ENCODE results near the gene MYO15A. TPM values are rescaled to one million over a fixed set of nuclear protein-coding genes. Genes with fewer than 3 reads are reported as not detected.

Gene MYO15A
- total and polyA plus RNA-seq, 2 donors (not counting 1 experiment from before 2014, with no cell fraction given): 2.5 to 3.1 TPM

GRCh38 chr17:18115517-18115916, 7.0 kb downstream of the MYO15A start:
- Mint-ChIP-seq H3K4me3 (no peak overlapping the region), H3K27me3 (no peaks in the 10 kb centered on the region), H3K4me1 (no peaks in the 10 kb centered on the region), H3K27ac (no peak overlapping the region), H3K9me3 (ENCODE audit: insufficient read depth) (peaks cover 2% of the 10 kb centered on the region)
- H4K20me1 ChIP-seq (ENCODE audit: control insufficient read depth, insufficient read depth, low read length, poor library complexity, severe bottlenecking): no peaks in the 10 kb centered on the region
- H2AFZ ChIP-seq (ENCODE audit: insufficient read depth, low read depth, low read length, poor library complexity, severe bottlenecking): no peak overlapping the region
- ATAC-seq (ENCODE audit: low read depth): no peak
- POLR2A ChIA-PET: no interaction called here
- intact Hi-C loops (cut with micrococcal nuclease): no loop called here
- DNase-seq: no peak
- H3K27ac ChIP-seq (ENCODE audit: low read length in 2 of 2): no peak overlapping the region
- TF ChIP-seq CTCF (IDR thresholded peaks at IDR 0.05) (no peak), EZH2 (IDR thresholded peaks at IDR 0.05; ENCODE audit: borderline replicate concordance, insufficient read depth, low read depth, low read length, poor library complexity, severe bottlenecking) (no peak)
- CTCF ChIA-PET: no interaction called here
- no peak overlapping the region for H3K9ac ChIP-seq (ENCODE audit: low read length)
- H3K27me3 ChIP-seq (replicated peaks in 1 of 4; ENCODE audit: control extremely low read depth in 1 of 4, control insufficient read depth in 3 of 4, insufficient read depth in 4 of 4, low read length in 3 of 4): no peaks in the 10 kb centered on the region
- no peak overlapping the region for H3K4me3 ChIP-seq (ENCODE audit: control extremely low read depth in 1 of 5, extremely low read depth in 1 of 5, insufficient read depth in 1 of 5, low read depth in 2 of 5, low read length in 4 of 5)
- H3K36me3 ChIP-seq (replicated peaks in 1 of 2; ENCODE audit: control extremely low read depth in 1 of 2, control insufficient read depth in 1 of 2, extremely low read depth in 1 of 2, insufficient read depth in 2 of 2, low read length in 1 of 2): no peaks in the 10 kb centered on the region
- no peaks in the 10 kb centered on the region for H3K79me2 ChIP-seq (ENCODE audit: control insufficient read depth, insufficient read depth, low read length)
- H3K4me2 ChIP-seq (replicated peaks; ENCODE audit: low read depth, low read length, poor library complexity, severe bottlenecking): no peak overlapping the region
- WGBS (ENCODE audit: insufficient coverage): 79% methylated on average over 7 of the region's 7 CpGs
- H3K4me1 ChIP-seq (ENCODE audit: control insufficient read depth in 2 of 2, insufficient read depth in 2 of 2, low read length in 2 of 2): no peaks in the 10 kb centered on the region
- H3K9me3 ChIP-seq (ENCODE audit: control extremely low read depth in 1 of 3, control insufficient read depth in 2 of 3, insufficient read depth in 1 of 3, low read length in 2 of 3): peaks cover 0 to 21% (median 0%) of the 10 kb centered on the region in 3 donors

- H4K20me1 ChIP-seq (ENCODE audit: control insufficient read depth, insufficient read depth, low read length, poor library complexity, severe bottlenecking): no peaks in the 10 kb centered on the region
- no peak overlapping the region for H3K27ac ChIP-seq (ENCODE audit: low read length in 2 of 2)
- intact Hi-C loops (cut with micrococcal nuclease): no loop called here
- Mint-ChIP-seq H3K27me3 (no peaks in the 10 kb centered on the region), H3K9me3 (ENCODE audit: insufficient read depth) (peaks cover 2% of the 10 kb centered on the region), H3K4me1 (no peaks in the 10 kb centered on the region), H3K27ac (no peak overlapping the region), H3K4me3 (no peak overlapping the region)
- DNase-seq: no peak
- ChIA-PET CTCF (no interaction called here), POLR2A (no interaction called here)
- no peaks in the 10 kb centered on the region for H3K4me1 ChIP-seq (ENCODE audit: control insufficient read depth in 2 of 2, insufficient read depth in 2 of 2, low read length in 2 of 2)
- TF ChIP-seq EZH2 (IDR thresholded peaks at IDR 0.05; ENCODE audit: borderline replicate concordance, insufficient read depth, low read depth, low read length, poor library complexity, severe bottlenecking) (no peak), CTCF (IDR thresholded peaks at IDR 0.05) (no peak)
- no peaks in the 10 kb centered on the region for H3K79me2 ChIP-seq (ENCODE audit: control insufficient read depth, insufficient read depth, low read length)
- no peaks in the 10 kb centered on the region for H3K27me3 ChIP-seq (replicated peaks in 1 of 4; ENCODE audit: control extremely low read depth in 1 of 4, control insufficient read depth in 3 of 4, insufficient read depth in 4 of 4, low read length in 3 of 4)
- no peaks in the 10 kb centered on the region for H3K36me3 ChIP-seq (replicated peaks in 1 of 2; ENCODE audit: control extremely low read depth in 1 of 2, control insufficient read depth in 1 of 2, extremely low read depth in 1 of 2, insufficient read depth in 2 of 2, low read length in 1 of 2)
- no peak overlapping the region for H3K4me3 ChIP-seq (ENCODE audit: control extremely low read depth in 1 of 5, extremely low read depth in 1 of 5, insufficient read depth in 1 of 5, low read depth in 2 of 5, low read length in 4 of 5)
- no peak overlapping the region for H3K4me2 ChIP-seq (replicated peaks; ENCODE audit: low read depth, low read length, poor library complexity, severe bottlenecking)
- H3K9me3 ChIP-seq (ENCODE audit: control extremely low read depth in 1 of 3, control insufficient read depth in 2 of 3, insufficient read depth in 1 of 3, low read length in 2 of 3): peaks cover 0 to 21% (median 0%) of the 10 kb centered on the region in 3 donors
- H3K9ac ChIP-seq (ENCODE audit: low read length): no peak overlapping the region
- H2AFZ ChIP-seq (ENCODE audit: insufficient read depth, low read depth, low read length, poor library complexity, severe bottlenecking): no peak overlapping the region
- WGBS (ENCODE audit: insufficient coverage): 82% methylated on average over 4 of the region's 5 CpGs
- ATAC-seq (ENCODE audit: low read depth): no peak
Observed at GRCh38 chr17:18116078-18116477, 7.5 kb downstream of the MYO15A start.

Data from B cell (primary cell).